ENCODE results near the gene CHST9. TPM values are rescaled to one million over a fixed set of nuclear protein-coding genes. Genes with fewer than 3 reads are reported as not detected.

The CHST9 gene
- total and polyA plus RNA-seq, 10 donors: 0.87 to 23.9 (median 8.4) TPM

- no peaks in the 10 kb centered on the region for H3K27me3 ChIP-seq (replicated peaks in 1 of 7)
- H3K36me3 ChIP-seq: no peaks in the 10 kb centered on the region
- H3K9me3 ChIP-seq: no peaks in the 10 kb centered on the region
- intact Hi-C loops (cut with DNase I; ENCODE audit: low total_unique reads): no loop called here
- WGBS, 5 donors: 57 to 88% (median 74%) methylated on average over 1 of the region's 1 CpG
- no peaks in the 10 kb centered on the region for H3K4me1 ChIP-seq
- no peak for DNase-seq
- no peak overlapping the region for H3K27ac ChIP-seq
- TF ChIP-seq POLR2AphosphoS5 (IDR thresholded peaks at IDR 0.05): no peak
- no peak for TF ChIP-seq CTCF (IDR thresholded peaks at IDR 0.05 in 8 of 11, conservative IDR thresholded peaks at IDR 0.05 in 3 of 11)
- TF ChIP-seq POLR2A (IDR thresholded peaks at IDR 0.05): no peak
- H3K4me3 ChIP-seq: no peak overlapping the region
Measured at GRCh38 chr18:27138079-27138478, 47.0 kb downstream of the CHST9 start.

GRCh38 chr18:27136208-27136535 lies 48.9 kb downstream of the CHST9 start:
- TF ChIP-seq CTCF (IDR thresholded peaks at IDR 0.05 in 8 of 11, conservative IDR thresholded peaks at IDR 0.05 in 3 of 11) (no peak), POLR2A (IDR thresholded peaks at IDR 0.05) (no peak), POLR2AphosphoS5 (IDR thresholded peaks at IDR 0.05) (no peak)
- Histone ChIP-seq H3K36me3 (no peaks in the 10 kb centered on the region), H3K9me3 (no peaks in the 10 kb centered on the region), H3K27me3 (replicated peaks in 1 of 7) (no peaks in the 10 kb centered on the region), H3K27ac (no peak overlapping the region), H3K4me1 (no peaks in the 10 kb centered on the region), H3K4me3 (no peak overlapping the region)
- DNase-seq: no peak
- WGBS, 5 donors: 62 to 78% (median 67%) methylated on average over 4 of the region's 4 CpGs
- intact Hi-C loops (cut with DNase I; ENCODE audit: low total_unique reads): no loop called here

DNA sequence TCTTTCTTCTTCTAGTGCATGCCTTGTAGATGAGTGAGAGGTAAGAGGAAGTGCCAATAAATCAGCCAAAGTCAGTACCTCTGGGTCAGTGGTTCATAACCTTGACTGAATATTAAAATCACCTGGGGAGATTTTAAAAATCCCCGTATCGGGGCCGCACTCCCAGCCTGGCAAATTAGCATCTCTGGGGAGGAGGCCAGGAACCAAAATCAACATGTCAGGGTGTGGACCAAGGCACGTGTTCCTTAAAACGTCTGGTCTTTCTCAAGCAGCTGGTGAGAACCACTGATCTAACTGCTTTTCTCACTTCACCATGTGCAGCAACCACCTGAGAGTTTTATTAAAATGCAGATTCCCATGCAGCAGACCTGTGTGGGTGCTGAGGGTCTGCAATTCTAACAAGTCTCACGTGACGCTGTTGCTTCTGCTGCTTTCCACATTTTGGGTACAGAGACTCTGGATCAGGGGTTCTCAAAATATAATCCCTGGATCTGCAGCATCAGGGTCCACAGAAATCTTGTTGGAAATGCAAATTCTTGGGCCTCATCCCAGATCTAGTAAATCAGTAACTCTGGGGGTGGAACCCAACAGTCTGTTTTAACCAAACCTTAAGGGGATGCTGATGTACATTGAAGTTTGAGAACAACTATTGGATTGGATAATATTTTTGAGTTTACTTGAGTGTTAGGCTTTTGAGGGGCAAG lies 49.5 kb downstream of the CHST9 start:
- Histone ChIP-seq H3K27me3 (replicated peaks in 1 of 7) (no peaks in the 10 kb centered on the region), H3K9me3 (no peaks in the 10 kb centered on the region), H3K36me3 (no peaks in the 10 kb centered on the region), H3K27ac (no peak overlapping the region), H3K4me3 (no peak overlapping the region), H3K4me1 (no peaks in the 10 kb centered on the region)
- 62 to 71% (median 66%) methylated on average over 7 of the region's 7 CpGs for WGBS, 5 donors
- TF ChIP-seq POLR2AphosphoS5 (IDR thresholded peaks at IDR 0.05) (no peak), POLR2A (IDR thresholded peaks at IDR 0.05) (no peak), CTCF (IDR thresholded peaks at IDR 0.05 in 8 of 11, conservative IDR thresholded peaks at IDR 0.05 in 3 of 11) (no peak)
- DNase-seq: no peak
- intact Hi-C loops (cut with DNase I; ENCODE audit: low total_unique reads): no loop called here

GRCh38 chr18:27130065-27130630 lies 55.0 kb downstream of the CHST9 start:
- no peaks in the 10 kb centered on the region for H3K36me3 ChIP-seq
- no peak overlapping the region for H3K27ac ChIP-seq
- H3K4me3 ChIP-seq: no peak overlapping the region
- intact Hi-C loops (cut with DNase I; ENCODE audit: low total_unique reads): no loop called here
- H3K9me3 ChIP-seq: no peaks in the 10 kb centered on the region
- no peaks in the 10 kb centered on the region for H3K27me3 ChIP-seq (replicated peaks in 1 of 7)
- TF ChIP-seq CTCF (IDR thresholded peaks at IDR 0.05 in 8 of 11, conservative IDR thresholded peaks at IDR 0.05 in 3 of 11): no peak
- no peak for TF ChIP-seq POLR2AphosphoS5 (IDR thresholded peaks at IDR 0.05)
- no peak for TF ChIP-seq POLR2A (IDR thresholded peaks at IDR 0.05)
- WGBS, 5 donors: 79 to 88% (median 80%) methylated on average over 7 of the region's 7 CpGs
- no peak for DNase-seq
- H3K4me1 ChIP-seq: no peaks in the 10 kb centered on the region
